B cell (primary cell): ENCODE measurements around the gene ZNF581. TPM values are rescaled to one million over a fixed set of nuclear protein-coding genes. Genes with fewer than 3 reads are reported as not detected.

ENCODE experiments used
- ATAC-seq: fragments of 200-7000 bp; cut with Tn5 transposase; one replicate; pipeline ENCODE4 v1.10.0; 2021; ENCODE audit warnings: low read depth, mild to moderate bottlenecking, moderate number of reproducible peaks, moderate library complexity
- CTCF ChIA-PET: fragments of 350-600 bp; sonication (Branson Sonifier 250); formaldehyde crosslinking; loops from one replicate; lab custom pipeline; 2021; ENCODE audit warnings: antibody characterized with exemption, inconsistent platforms; lab: Charles Lee
- POLR2A ChIA-PET: fragments of 350-600 bp; sonication (Branson Sonifier 250); formaldehyde crosslinking; loops from one replicate; lab custom pipeline; 2021; ENCODE audit warnings: antibody characterized with exemption; lab: Charles Lee
- DNase-seq: peaks from one replicate; pipeline ENCODE4 v3.0.0; 2013
- H2AFZ ChIP-seq: 2 replicates; pipeline ENCODE4 v1.6.1; 2012; ENCODE audit warnings: mild to moderate bottlenecking, low read depth, low read length; ENCODE audit not compliant: insufficient read depth, poor library complexity, severe bottlenecking
- H3K27ac ChIP-seq, 2 donors: 1 replicate in 1 of 2; 2 replicates in 1 of 2; pipeline ENCODE4 v1.5.1; 2012 to 2013; ENCODE audit warnings: low read length in 2 of 2, mild to moderate bottlenecking in 2 of 2, moderate library complexity in 1 of 2
- H3K27me3 ChIP-seq, 4 experiments: fragments of 200-600 bp in 1 of 4; sonication (generic) in 1 of 4; replicated peaks in 1 of 4; 1 replicate in 2 of 4; 2 replicates in 2 of 4; pipeline versions ENCODE4 v1.6.1 to v1.7.0; 2013 to 2016; ENCODE audit warnings: low read length in 3 of 4, mild to moderate bottlenecking in 2 of 4, mixed read lengths in 1 of 4, moderate library complexity in 1 of 4; ENCODE audit not compliant: insufficient read depth in 4 of 4, control insufficient read depth in 3 of 4; ENCODE audit errors: control extremely low read depth in 1 of 4
- H3K36me3 ChIP-seq, 2 experiments: replicated peaks in 1 of 2; 1 replicate in 1 of 2; 2 replicates in 1 of 2; pipeline versions ENCODE4 v1.6.1 to v1.7.1; 2013; ENCODE audit warnings: low read length in 1 of 2; ENCODE audit not compliant: insufficient read depth in 2 of 2, control insufficient read depth in 1 of 2; ENCODE audit errors: control extremely low read depth in 1 of 2, extremely low read depth in 1 of 2
- H3K4me1 ChIP-seq, 2 donors: fragments of 200-600 bp in 1 of 2; sonication (generic) in 1 of 2; 1 replicate in 1 of 2; 2 replicates in 1 of 2; pipeline versions ENCODE4 v1.5.1 to v1.6.1; 2013 to 2017; ENCODE audit warnings: low read length in 2 of 2; ENCODE audit not compliant: control insufficient read depth in 2 of 2, insufficient read depth in 2 of 2
- H3K4me2 ChIP-seq: replicated peaks from 2 replicates; pipeline ENCODE3; 2012; ENCODE audit warnings: mild to moderate bottlenecking, low read depth, low read length; ENCODE audit not compliant: poor library complexity, severe bottlenecking
- H3K4me3 ChIP-seq, 5 experiments: fragments of 200-600 bp in 1 of 5; sonication (generic) in 1 of 5; 1 replicate in 3 of 5; 2 replicates in 2 of 5; pipeline versions ENCODE4 v1.5.1 to v1.7.0; 2011 to 2016; ENCODE audit warnings: low read length in 4 of 5, mild to moderate bottlenecking in 4 of 5, low read depth in 2 of 5, control low read depth in 1 of 5, moderate library complexity in 1 of 5; ENCODE audit not compliant: insufficient read depth in 1 of 5; ENCODE audit errors: control extremely low read depth in 1 of 5, extremely low read depth in 1 of 5
- H3K79me2 ChIP-seq: fragments of 200-600 bp; sonication (generic); one replicate; pipeline ENCODE4 v1.6.0; 2016; ENCODE audit warnings: low read length; ENCODE audit not compliant: control insufficient read depth, insufficient read depth
- H3K9ac ChIP-seq: fragments of 200-600 bp; sonication (generic); 2 replicates; pipeline ENCODE4 v1.6.1; 2017; ENCODE audit warnings: mild to moderate bottlenecking, low read length, moderate library complexity
- H3K9me3 ChIP-seq, 3 donors: one replicate each; pipeline versions ENCODE4 v1.6.1 to v1.7.1; 2013; ENCODE audit warnings: low read length in 2 of 3; ENCODE audit not compliant: control insufficient read depth in 2 of 3, insufficient read depth in 1 of 3; ENCODE audit errors: control extremely low read depth in 1 of 3
- H4K20me1 ChIP-seq: 2 replicates; pipeline ENCODE4 v1.6.0; 2012; ENCODE audit warnings: mild to moderate bottlenecking, low read length; ENCODE audit not compliant: insufficient read depth, control insufficient read depth, poor library complexity, severe bottlenecking
- H3K27ac Mint-ChIP-seq: one replicate; pipeline ENCODE4 v1.8.0; 2021; ENCODE audit warnings: mixed read lengths
- H3K27me3 Mint-ChIP-seq: one replicate; pipeline ENCODE4 v1.8.0; 2021; ENCODE audit warnings: mixed read lengths
- H3K4me1 Mint-ChIP-seq: one replicate; pipeline ENCODE4 v1.8.0; 2021; ENCODE audit warnings: mixed read lengths
- H3K4me3 Mint-ChIP-seq: one replicate; pipeline ENCODE4 v1.8.0; 2021; ENCODE audit warnings: mixed read lengths
- H3K9me3 Mint-ChIP-seq: one replicate; pipeline ENCODE4 v1.8.0; 2022; ENCODE audit warnings: mixed read lengths; ENCODE audit not compliant: insufficient read depth
- EZH2 ChIP-seq: IDR thresholded peaks from 2 replicates; pipeline ENCODE4 v1.6.1; 2012; ENCODE audit warnings: borderline replicate concordance, low read depth, mild to moderate bottlenecking, moderate library complexity, low read length; ENCODE audit not compliant: insufficient read depth, poor library complexity, severe bottlenecking
- WGBS: methylation state at CpG from one replicate; pipeline ENCODE4 v1.1.5; 2013; ENCODE audit warnings: missing lambda C conversion rate; ENCODE audit not compliant: insufficient coverage; 5-methylcytosine and 5-hydroxymethylcytosine counted together
- intact Hi-C: fragments of 100-400 bp; cut with micrococcal nuclease; formaldehyde crosslinking; loops from one replicate; pipeline ENCODE4 v1.10.0; 2022
- polyA plus RNA-seq: library from polyadenylated mRNA; depleted of rRNA; stranded (reverse); fragments of >200 nt; gene quantifications from 2 replicates; pipeline ENCODE4 v1.2.3, GENCODE V29; 2012
- total RNA-seq, 2 donors: library from RNA; stranded (reverse); fragments of 120-200 nt in 1 of 2; gene quantifications; 1 replicate in 1 of 2; 2 replicates in 1 of 2; pipeline versions ENCODE4 v1.2.3 to v1.2.4, GENCODE V29; 2013 to 2022
- TF ChIP-seq, protein P1 (sequence below): fragments of 200-600 bp; IDR thresholded peaks from one replicate; pipeline ENCODE4 v1.8.0; 2022; ENCODE audit warnings: antibody characterized with exemption, mild to moderate bottlenecking

ZNF581 gene
- total and polyA plus RNA-seq, 2 donors (not counting 1 experiment from before 2014, with no cell fraction given): 48.2 to 51.3 TPM

DNA sequence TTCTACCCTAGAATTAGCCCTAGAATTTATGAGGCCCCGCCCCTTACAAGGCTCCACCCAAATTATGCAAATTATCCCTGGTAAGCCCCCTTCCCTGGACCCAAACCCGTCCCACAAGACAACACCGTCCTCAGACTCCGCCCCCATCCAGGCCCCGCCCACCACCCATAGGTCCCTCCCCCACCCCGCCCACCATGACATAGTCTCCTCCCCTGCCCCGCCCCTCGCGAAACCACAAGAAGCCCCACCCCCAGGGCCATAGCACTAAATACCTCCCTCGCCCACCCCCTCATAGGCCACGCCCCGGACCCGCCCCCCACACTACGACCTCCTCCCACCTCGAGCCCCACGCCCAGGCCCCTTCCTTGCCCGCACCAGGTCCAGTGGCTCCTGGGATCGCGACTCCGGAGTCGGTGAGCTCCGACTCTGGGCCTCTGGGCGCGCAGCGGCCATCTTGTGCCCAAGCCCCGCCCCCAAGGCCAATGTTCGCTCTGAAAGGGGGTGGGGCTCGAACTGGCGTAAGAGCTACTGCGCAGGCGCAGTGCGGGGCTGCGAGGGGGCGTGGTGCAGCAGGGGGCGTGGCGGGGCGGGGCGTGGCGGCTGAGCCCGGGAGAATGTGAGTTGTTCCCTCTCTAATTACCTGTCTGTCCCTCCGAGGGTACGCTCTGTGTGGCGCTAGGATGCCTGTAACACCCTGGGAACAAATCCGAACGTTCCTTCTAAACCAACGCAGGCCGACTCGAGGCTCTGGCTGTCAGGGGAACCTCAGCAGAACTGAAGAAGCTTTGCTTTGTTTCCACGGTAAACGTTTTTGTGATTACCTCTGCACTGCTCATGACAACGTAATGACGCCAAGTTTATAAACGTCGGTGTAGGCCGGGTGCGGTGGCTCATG is 19.1 kb upstream of the ZNF581 start, which contains the start of gene ZNF784:
Gene ZNF784, minus strand, starts transcription at position 458 of the 895 bp plus-strand sequence. Its CDS starts 5 bp downstream, at position 453.
- Histone ChIP-seq H3K4me2 (peak within 1 kb of the TSS; percentile 81), H3K4me1 (peaks cover 10 to 14% of the 10 kb centered on the region in 2 donors), H4K20me1 (peaks cover 7% of the 10 kb centered on the region), H3K9me3 (no peaks in the 10 kb centered on the region), H2AFZ (peak within 1 kb of the TSS; percentile 82), H3K9ac (peak within 1 kb of the TSS; percentile 85), H3K36me3 (peaks cover 0 to 6% of the 10 kb centered on the region in 2 experiments), H3K79me2 (peaks cover 8% of the 10 kb centered on the region), H3K27ac (peak within 1 kb of the TSS; percentile 87), H3K4me3 (peak within 1 kb of the TSS in 4 of 5 experiments; percentile 47 to 84 (median 69)), H3K27me3 (no peaks in the 10 kb centered on the region)
- Mint-ChIP-seq H3K9me3 (no peaks in the 10 kb centered on the region), H3K4me1 (peaks cover 18% of the 10 kb centered on the region), H3K27ac (peak within 1 kb of the TSS; percentile 99), H3K27me3 (no peaks in the 10 kb centered on the region), H3K4me3 (peak within 1 kb of the TSS; percentile 95)
- DNase-seq (peak; percentile 97), ATAC-seq (peak; percentile 86)
- POLR2A ChIA-PET: interaction anchor here (0.5 to 2.4 kb wide), 18 partner anchors 8 to 496 kb away, joined by 3 to 58 read pairs (median 5); partner anchors contain the start of genes CCDC106, FIZ1, U2AF2 and UBE2S
- intact Hi-C loops: loop anchor here (1.0 to 10.0 kb wide), 9 partner anchors 8 to 520 kb away; partner anchors contain the start of genes FIZ1, ISOC2, UBE2S and ZNF444
- TF ChIP-seq, protein P1, sequence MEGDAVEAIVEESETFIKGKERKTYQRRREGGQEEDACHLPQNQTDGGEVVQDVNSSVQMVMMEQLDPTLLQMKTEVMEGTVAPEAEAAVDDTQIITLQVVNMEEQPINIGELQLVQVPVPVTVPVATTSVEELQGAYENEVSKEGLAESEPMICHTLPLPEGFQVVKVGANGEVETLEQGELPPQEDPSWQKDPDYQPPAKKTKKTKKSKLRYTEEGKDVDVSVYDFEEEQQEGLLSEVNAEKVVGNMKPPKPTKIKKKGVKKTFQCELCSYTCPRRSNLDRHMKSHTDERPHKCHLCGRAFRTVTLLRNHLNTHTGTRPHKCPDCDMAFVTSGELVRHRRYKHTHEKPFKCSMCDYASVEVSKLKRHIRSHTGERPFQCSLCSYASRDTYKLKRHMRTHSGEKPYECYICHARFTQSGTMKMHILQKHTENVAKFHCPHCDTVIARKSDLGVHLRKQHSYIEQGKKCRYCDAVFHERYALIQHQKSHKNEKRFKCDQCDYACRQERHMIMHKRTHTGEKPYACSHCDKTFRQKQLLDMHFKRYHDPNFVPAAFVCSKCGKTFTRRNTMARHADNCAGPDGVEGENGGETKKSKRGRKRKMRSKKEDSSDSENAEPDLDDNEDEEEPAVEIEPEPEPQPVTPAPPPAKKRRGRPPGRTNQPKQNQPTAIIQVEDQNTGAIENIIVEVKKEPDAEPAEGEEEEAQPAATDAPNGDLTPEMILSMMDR: no peak
- no peak for TF ChIP-seq EZH2
- CTCF ChIA-PET: interaction anchor here (0.6 to 3.8 kb wide), 15 partner anchors 9 to 483 kb away, joined by 3 to 27 read pairs (median 5); partner anchors contain the start of genes FIZ1, ZNF628 and ZNF865
- under 1% methylated on average over 49 of the region's 56 CpGs for WGBS
